K562 (cell line): ENCODE measurements around the gene CSRNP3. TPM values are rescaled to one million over a fixed set of nuclear protein-coding genes. Genes with fewer than 3 reads are reported as not detected.

Experiments
- ATAC-seq: fragments of 200-7000 bp; cut with Tn5 transposase; 3 replicates; pipeline ENCODE4 v1.9.1; 2020; ENCODE audit warnings: moderate library complexity
- BruUV-seq: library from RNA; stranded (reverse); fragments of 400-500 nt; replicated peaks from 2 replicates; lab custom pipeline; 2021; lab: Mats Ljungman, UMichigan
- CTCF ChIA-PET: fragments of 300-600 bp; formaldehyde crosslinking; extraction: SDS; loops from one replicate; lab custom pipeline; 2021; ENCODE audit warnings: low intra/inter-chr PET ratio; lab: Yijun Ruan, JAX
- POLR2A ChIA-PET: fragments of 300-600, 350-650 bp; sonication (Branson Sonifier 250); formaldehyde crosslinking; extraction: SDS; loops from one replicate; lab custom pipeline; 2021; ENCODE audit warnings: antibody characterized with exemption, inconsistent platforms; lab: Yijun Ruan, JAX
- DNase-seq, 4 experiments: peaks; one replicate each; pipeline versions ENCODE4 v3.0.0 to v3.0.0-alpha.2; 2011 to 2018; ENCODE audit warnings: low spot score in 3 of 4, mixed read lengths in 3 of 4; ENCODE audit errors: extremely low read depth in 1 of 4
- FAIRE-seq: peaks from 2 replicates; lab custom pipeline; 2011; peaks lifted over from hg19 to GRCh38; lab: Jason Lieb, UNC
- H2AFZ ChIP-seq: 2 replicates; pipeline ENCODE4 v1.6.0; 2011; ENCODE audit warnings: low read depth, low read length, control low read depth, inconsistent platforms
- H3K27ac ChIP-seq: fragments of 200-600 bp; 3 replicates; pipeline ENCODE4 v1.8.0; 2011; ENCODE audit warnings: low read depth, mild to moderate bottlenecking, control low read depth, inconsistent platforms, low read length, moderate library complexity, mixed read lengths; ENCODE audit errors: extremely low read depth
- H3K27me3 ChIP-seq, 2 experiments: fragments of 300-600 bp in 1 of 2; 2 replicates in 1 of 2; 3 replicates in 1 of 2; pipeline versions ENCODE4 v1.6.0 to v1.8.0; 2011; ENCODE audit warnings: inconsistent platforms in 2 of 2, low read length in 2 of 2, mild to moderate bottlenecking in 1 of 2, mixed read lengths in 1 of 2, moderate library complexity in 1 of 2; ENCODE audit not compliant: control insufficient read depth in 2 of 2, insufficient read depth in 2 of 2
- H3K36me3 ChIP-seq: fragments of 300-600 bp; 3 replicates; pipeline ENCODE4 v1.8.0; 2011; ENCODE audit warnings: mild to moderate bottlenecking, low read length, inconsistent platforms; ENCODE audit not compliant: control insufficient read depth, insufficient read depth
- H3K4me1 ChIP-seq, 2 experiments: fragments of 200-600 bp in 1 of 2; replicated peaks in 1 of 2; 2 replicates in 1 of 2; 3 replicates in 1 of 2; pipeline versions ENCODE4 v1.5.1 to v1.8.0; 2011; ENCODE audit warnings: inconsistent platforms in 2 of 2, low read length in 2 of 2, mild to moderate bottlenecking in 1 of 2, mixed read lengths in 1 of 2, moderate library complexity in 1 of 2; ENCODE audit not compliant: control insufficient read depth in 2 of 2, insufficient read depth in 2 of 2
- H3K4me2 ChIP-seq: 2 replicates; pipeline ENCODE4 v1.6.1; 2011; ENCODE audit warnings: low read length, control low read depth, inconsistent platforms, mixed read lengths; ENCODE audit not compliant: insufficient read depth
- H3K4me3 ChIP-seq: fragments of 200-600 bp; sonication (generic), shearing (Covaris generic); 2 replicates; pipeline ENCODE4 v1.5.1; 2016; ENCODE audit warnings: control low read depth, inconsistent platforms
- H3K79me2 ChIP-seq: fragments of 200-600 bp; 3 replicates; pipeline ENCODE4 v1.8.0; 2011; ENCODE audit warnings: low read length, inconsistent platforms; ENCODE audit not compliant: control insufficient read depth, insufficient read depth
- H3K9ac ChIP-seq, 2 experiments: 2 replicates each; pipeline versions ENCODE4 v1.6.0 to v1.6.1; 2011; ENCODE audit warnings: low read depth in 2 of 2, low read length in 2 of 2, control low read depth in 1 of 2, inconsistent platforms in 1 of 2, mild to moderate bottlenecking in 1 of 2, mixed read lengths in 1 of 2; ENCODE audit not compliant: insufficient read depth in 1 of 2
- H3K9me1 ChIP-seq: one replicate; pipeline ENCODE4 v1.6.0; 2011; ENCODE audit warnings: inconsistent platforms, mild to moderate bottlenecking, low read length, moderate library complexity; ENCODE audit not compliant: control insufficient read depth, insufficient read depth
- H3K9me3 ChIP-seq: replicated peaks from 2 replicates; pipeline ENCODE4 v1.5.1; 2011; ENCODE audit warnings: low read depth, low read length, inconsistent platforms; ENCODE audit not compliant: control insufficient read depth, insufficient read depth
- H4K20me1 ChIP-seq: replicated peaks from 2 replicates; pipeline ENCODE4 v1.6.1; 2011; ENCODE audit warnings: low read length, inconsistent platforms, mixed read lengths; ENCODE audit not compliant: control insufficient read depth, insufficient read depth
- CREB3L1 ChIP-seq: fragments of 450-650 bp; IDR thresholded peaks from 2 replicates; pipeline ENCODE4 v1.6.1; 2014; ENCODE audit warnings: low read depth, mild to moderate bottlenecking, moderate library complexity, borderline replicate concordance
- ELF4 ChIP-seq: fragments of 450-650 bp; formaldehyde crosslinking; IDR thresholded peaks from 2 replicates; pipeline ENCODE4 v1.4.0; 2022; ENCODE audit warnings: missing genetic modification characterization
- LEF1 ChIP-seq: fragments of 450-650 bp; IDR thresholded peaks from 2 replicates; pipeline ENCODE4 v1.6.1; 2016; ENCODE audit warnings: mild to moderate bottlenecking
- MXD1 ChIP-seq: fragments of 250-450 bp; sonication (Bioruptor Pico); IDR thresholded peaks from 2 replicates; pipeline ENCODE4 v1.8.0; 2021; ENCODE audit warnings: borderline replicate concordance, mild to moderate bottlenecking, moderate library complexity; ENCODE audit not compliant: poor library complexity, severe bottlenecking
- PML ChIP-seq: IDR thresholded peaks from 2 replicates; pipeline ENCODE4 v1.6.1; 2012; ENCODE audit warnings: low read length, inconsistent platforms
- RNF219 ChIP-seq: fragments of 250-450 bp; sonication (Bioruptor Pico); IDR thresholded peaks from 2 replicates; pipeline ENCODE4 v1.5.0; 2022; ENCODE audit warnings: mild to moderate bottlenecking
- TEAD4 ChIP-seq, 2 experiments: sonication (generic) in 1 of 2; formaldehyde crosslinking in 1 of 2; IDR thresholded peaks; 2 replicates each; pipeline versions ENCODE4 v1.6.1 to v1.8.0; 2012 to 2022; ENCODE audit warnings: borderline replicate concordance in 1 of 2, inconsistent platforms in 1 of 2, low read length in 1 of 2, mild to moderate bottlenecking in 1 of 2, missing genetic modification reagents in 1 of 2
- ZNF407 ChIP-seq: fragments of 450-650 bp; IDR thresholded peaks from 2 replicates; pipeline ENCODE4 v1.6.1; 2016; ENCODE audit warnings: low read depth
- ZNF830 ChIP-seq: fragments of 250-450 bp; sonication (Bioruptor Pico); IDR thresholded peaks from 2 replicates; pipeline ENCODE4 v1.5.0; 2021; ENCODE audit warnings: mild to moderate bottlenecking
- ZSCAN32 ChIP-seq: fragments of 450-650 bp; formaldehyde crosslinking; IDR thresholded peaks from 2 replicates; pipeline ENCODE4 v1.4.0; 2020; ENCODE audit warnings: mild to moderate bottlenecking, moderate library complexity
- WGBS: fragments of 100-300 bp; shearing (Covaris generic); methylation state at CpG from one replicate; pipeline ENCODE4 v1.1.6; 2016; ENCODE audit warnings: low coverage, mixed read lengths; ENCODE audit not compliant: insufficient coverage; ENCODE audit errors: missing lambda C conversion rate; 5-methylcytosine and 5-hydroxymethylcytosine counted together
- in situ Hi-C: fragments of 300-500 bp; cut with MboI; formaldehyde crosslinking; loops from 4 replicates; pipeline ENCODE4 v1.15.0; 2018; ENCODE audit warnings: inconsistent platforms, mixed read lengths
- intact Hi-C: fragments of 100-400 bp; cut with micrococcal nuclease; formaldehyde crosslinking; loops from 2 replicates; pipeline ENCODE4 v1.14.2; 2022
- polyA plus RNA-seq, 8 experiments: library from polyadenylated mRNA; depleted of rRNA in 4 of 8; stranded (reverse) in 5 of 8; unstranded in 3 of 8; fragments of >200 nt; fragmentation: Nextera tagmentation in 2 of 8; fragmentation: Illumina TruSeq in 1 of 8; extraction: Ambion mirVana in 2 of 8; extraction: Trizol in 1 of 8; gene quantifications; 2 replicates each; pipeline versions ENCODE4 v1.2.1 to v1.2.3, GENCODE V29; 2011 to 2014; ENCODE audit warnings: inconsistent platforms in 1 of 8, missing spikeins in 1 of 8
- total RNA-seq, 7 experiments: library from RNA; depleted of rRNA in 6 of 7; stranded (reverse); fragments of >200 nt in 6 of 7; fragmentation: Illumina TruSeq in 2 of 7; extraction: Trizol in 2 of 7; gene quantifications; 2 replicates each; pipeline versions ENCODE4 v1.2.1 to v1.2.3, GENCODE V29; 2011 to 2021; ENCODE audit warnings: low replicate concordance in 1 of 7

CSRNP3 gene
- total and polyA plus RNA-seq, 9 of the 15 experiments (the other 6 are each of a cell fraction or from before 2014, with no cell fraction given) = not detected

- no peak for FAIRE-seq
- no peaks in the 10 kb centered on the region for H4K20me1 ChIP-seq
- ChIA-PET POLR2A (no interaction called here), CTCF (no interaction called here)
- H3K36me3 ChIP-seq = no peaks in the 10 kb centered on the region
- BruUV-seq = no TSS peak
- H3K79me2 ChIP-seq = no peaks in the 10 kb centered on the region
- no peak overlapping the region for H3K4me2 ChIP-seq
- H3K27me3 ChIP-seq = no peaks in the 10 kb centered on the region
- no peak for ATAC-seq
- no peak overlapping the region for H3K27ac ChIP-seq
- DNase-seq = no peak
- H2AFZ ChIP-seq = no peak overlapping the region
- no peaks in the 10 kb centered on the region for H3K9me3 ChIP-seq
- H3K4me1 ChIP-seq = no peaks in the 10 kb centered on the region
- H3K4me3 ChIP-seq = no peak overlapping the region
- intact Hi-C loops = no loop called here
- H3K9ac ChIP-seq = no peak overlapping the region
- H3K9me1 ChIP-seq = no peaks in the 10 kb centered on the region
- WGBS = 0% methylated on average over 3 of the region's 3 CpGs
- in situ Hi-C loops = no loop called here
- no peak for TF ChIP-seq ZNF407
- no peak for TF ChIP-seq ZSCAN32 (CRISPR knock-in tag)
- TF ChIP-seq CREB3L1 = no peak
- no peak for TF ChIP-seq TEAD4 (IDR thresholded peaks at IDR 0.05; ENCODE audit: low read length)
- TF ChIP-seq TEAD4 (CRISPR knock-in tag; IDR thresholded peaks at IDR 0.05; ENCODE audit: borderline replicate concordance) = no peak
- no peak for TF ChIP-seq MXD1 (CRISPR knock-in tag)
- TF ChIP-seq ZNF830 = no peak
- no peak for TF ChIP-seq PML
- TF ChIP-seq RNF219 (CRISPR knock-in tag) = no peak
- no peak for TF ChIP-seq LEF1
- TF ChIP-seq ELF4 (CRISPR knock-in tag) = no peak
These were observed 163.9 kb downstream of the CSRNP3 start for GRCh38 chr2:165633431-165633830.
